Effector CD8-positive, alpha-beta T cell (primary cell): Measurements from ENCODE around the gene LRRC72.
"Not testable (repeated sequence)": the region's sequence is repeated elsewhere in the genome, so short reads cannot be mapped to it uniquely, and the experiment has no call there.

Source experiments
- DNase-seq: peaks from one replicate; lab custom pipeline; 2025; lab: John Stamatoyannopoulos, UW
- total RNA-seq, 4 experiments: gene quantifications; one replicate each; lab custom pipeline; 2026; lab: John Stamatoyannopoulos, UW

The LRRC72 gene
- 0 reads per million in 4 experiments for total RNA-seq

- no peak for DNase-seq
These were observed at the start of gene LRRC72 for GRCh38 chr7:16526742-16527540. Gene LRRC72 (plus strand): TSS chr7:16526825. CDS start chr7:16526953, 128 bp downstream.

DNA sequence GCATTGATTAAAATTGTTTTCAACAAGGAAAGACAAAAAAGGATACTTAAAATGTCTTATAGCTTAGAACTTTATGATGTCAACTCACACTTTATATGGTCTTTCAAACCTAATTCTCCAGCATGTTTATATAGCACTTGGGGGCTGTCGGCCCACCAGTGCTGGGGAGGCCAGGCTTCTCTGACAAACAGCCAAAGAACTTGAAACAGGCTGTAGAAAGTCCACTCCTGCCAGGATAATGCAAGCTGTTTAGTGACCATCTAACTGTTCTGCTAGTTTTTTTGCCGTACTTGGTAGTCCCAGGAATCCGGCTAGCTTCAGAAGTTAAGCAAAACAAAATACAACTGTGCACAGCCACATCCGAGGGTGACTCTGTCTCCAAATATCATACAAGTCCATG, 47.5 kb upstream of the LRRC72 start:
- DNase-seq: no peak

DNA sequence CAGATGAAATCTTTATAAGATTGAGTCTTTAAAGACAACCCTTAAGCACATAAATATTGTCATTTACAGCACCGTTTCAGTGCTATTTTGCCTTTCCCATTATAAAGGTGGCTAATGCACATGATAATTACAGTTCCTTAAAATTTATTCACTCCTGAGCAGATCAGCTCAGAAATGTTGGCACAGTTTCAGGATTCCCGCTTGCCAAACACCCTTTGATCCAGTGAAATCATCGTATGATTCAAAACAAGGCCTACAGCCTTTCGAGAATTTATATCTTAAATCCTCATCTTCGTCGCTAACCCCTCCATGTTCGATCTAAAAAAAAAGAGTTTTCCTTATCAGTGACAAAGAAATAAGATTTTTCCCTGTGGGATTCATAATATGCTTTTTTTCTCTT, 47.0 kb upstream of the LRRC72 start:
- DNase-seq: no peak

DNA sequence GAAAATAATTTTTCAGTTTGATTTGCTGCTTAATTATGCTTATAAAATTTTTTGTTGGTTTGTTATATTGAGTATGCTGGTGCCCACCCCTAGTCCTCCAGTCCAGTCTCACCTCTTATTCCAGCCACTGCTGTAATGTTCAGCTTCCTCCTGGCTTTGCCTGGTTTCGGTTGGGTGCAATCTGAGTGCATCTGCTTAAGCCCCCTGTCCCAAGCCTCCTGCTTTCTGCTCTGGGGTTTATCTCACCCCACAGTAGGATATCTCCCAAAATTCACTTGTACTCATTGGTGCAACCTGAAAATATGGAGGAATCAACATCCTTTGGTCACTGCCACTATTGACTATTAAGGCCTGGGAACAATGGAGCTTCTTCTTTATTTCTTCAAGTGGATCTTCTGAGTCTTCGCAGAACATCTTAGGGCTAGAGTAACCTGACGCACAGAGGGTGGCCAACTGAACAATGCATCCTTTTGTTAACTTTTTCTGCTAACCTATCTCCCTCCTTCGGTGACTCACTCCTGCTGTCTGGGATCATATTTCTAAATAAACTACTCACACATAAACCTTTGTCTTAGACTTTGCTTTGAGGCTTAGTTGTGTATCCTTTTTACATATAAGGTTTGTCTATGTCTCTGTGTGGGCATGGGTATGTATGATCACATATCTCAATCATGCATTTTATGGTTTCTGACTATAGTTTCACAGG, 42.0 kb upstream of the LRRC72 start:
- DNase-seq: no peak

DNA sequence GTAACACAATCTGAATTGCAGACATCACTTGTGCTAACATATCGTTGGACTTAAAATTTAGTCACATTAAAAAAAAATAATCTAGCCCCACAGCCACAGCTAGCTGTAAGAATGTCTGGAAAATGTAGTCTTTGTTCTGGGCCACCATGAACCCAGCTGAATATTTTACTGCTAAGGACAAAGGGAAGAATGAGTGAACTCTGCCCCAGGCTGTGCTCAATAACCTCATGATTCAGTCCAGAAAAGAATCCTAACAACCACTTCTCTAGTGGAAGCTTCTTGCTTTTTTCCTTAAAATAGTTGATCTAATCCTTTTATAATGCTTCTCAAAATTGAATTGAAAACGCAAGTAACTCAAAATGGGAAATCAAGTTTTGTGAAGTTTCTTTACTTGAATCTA, 35.5 kb upstream of the LRRC72 start:
- DNase-seq: no peak

DNA sequence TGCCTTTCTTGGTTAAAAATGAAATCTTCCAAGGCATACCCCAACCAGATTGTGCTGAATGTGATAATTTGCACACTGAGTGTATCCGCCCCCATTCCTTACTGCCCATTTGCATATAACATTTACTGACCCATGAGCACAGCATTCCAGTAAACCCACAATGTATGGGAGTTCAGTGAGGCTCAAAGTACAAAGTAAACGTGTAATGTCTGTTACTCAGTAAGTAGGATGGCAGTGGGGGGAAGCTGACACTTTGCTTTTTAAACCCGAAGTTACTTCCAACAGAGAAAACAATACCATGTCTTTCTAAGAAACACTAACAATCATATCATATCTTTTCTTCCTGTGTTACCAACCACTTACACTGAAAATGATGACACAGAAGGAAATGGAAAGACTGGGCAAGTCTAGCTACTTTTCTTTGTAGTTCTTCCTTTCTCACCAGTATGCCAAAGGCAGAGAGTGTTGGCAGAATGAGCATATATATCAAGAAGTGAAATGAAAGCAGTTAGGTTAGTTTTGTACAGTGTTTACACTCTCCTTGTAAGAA, 34.0 kb upstream of the LRRC72 start:
- DNase-seq: no peak

DNA sequence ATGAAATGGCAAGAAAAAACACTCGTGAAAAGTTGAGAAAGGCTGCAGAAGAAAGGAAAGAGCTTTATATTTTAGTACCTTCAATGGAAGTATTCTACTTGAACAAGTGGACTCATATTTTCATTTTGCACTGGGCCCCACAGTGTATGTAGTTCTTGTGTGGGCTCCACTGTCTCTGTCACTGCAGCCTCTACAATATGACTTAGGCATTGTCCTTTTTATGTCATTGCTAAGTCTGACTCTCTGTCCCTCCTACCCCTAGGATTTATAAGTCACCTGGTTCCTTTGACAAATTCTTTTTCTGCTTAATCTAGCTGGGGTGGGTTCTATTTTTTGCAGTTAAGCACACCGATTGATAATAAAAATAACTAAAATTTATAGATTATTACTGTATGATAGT, 33.4 kb upstream of the LRRC72 start:
- no peak for DNase-seq

- no peak for DNase-seq
These were observed 32.1 kb upstream of the LRRC72 start for GRCh38 chr7:16494551-16494950.

GRCh38 chr7:16494955-16495719, 31.5 kb upstream of the LRRC72 start:
- no peak for DNase-seq

DNA sequence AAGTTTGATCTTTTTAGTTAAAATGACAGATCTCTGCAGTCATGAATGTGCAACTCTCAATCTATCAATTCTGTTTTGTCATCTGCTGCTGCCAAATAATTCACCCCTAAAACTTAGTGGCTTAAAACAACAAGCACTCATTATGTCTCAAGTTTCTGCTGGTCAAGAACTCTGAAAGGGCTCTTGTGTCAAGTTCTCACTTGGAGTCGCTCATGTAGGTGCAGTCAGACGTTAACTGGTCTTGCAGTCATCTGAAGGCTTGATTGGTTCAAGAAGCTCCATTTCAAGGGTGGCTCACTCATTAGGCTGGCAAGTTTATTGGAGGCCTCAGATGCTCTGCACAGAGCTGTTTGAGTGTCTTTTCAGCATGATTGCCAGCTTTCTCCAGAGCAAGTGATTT, 28.5 kb upstream of the LRRC72 start:
- DNase-seq: no peak

DNA sequence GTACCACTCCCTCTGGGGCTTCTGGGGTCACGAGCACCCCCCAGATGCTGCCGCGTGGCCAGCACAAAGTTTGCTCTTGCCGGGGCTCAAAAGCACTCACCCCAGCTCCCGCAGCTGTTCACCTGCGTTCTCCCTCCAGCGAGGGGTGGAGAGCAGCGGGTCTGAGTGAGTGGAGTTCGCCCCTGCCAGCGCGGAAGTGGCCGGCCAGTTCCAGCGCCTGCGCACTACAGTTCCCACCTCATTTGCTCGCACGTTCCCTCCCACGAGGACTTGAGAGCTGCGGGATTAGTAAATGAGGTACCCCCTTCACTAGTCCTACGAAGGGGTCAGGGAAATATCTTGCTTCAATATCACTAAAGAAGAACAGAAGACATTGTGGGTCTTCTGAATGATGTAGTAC, 24.3 kb upstream of the LRRC72 start:
- DNase-seq: no peak

GRCh38 chr7:16504019-16504418, 22.6 kb upstream of the LRRC72 start:
- DNase-seq: no peak

- DNase-seq: not testable (repeated sequence)
These were observed 20.2 kb upstream of the LRRC72 start for GRCh38 chr7:16506422-16506821.

GRCh38 chr7:16509829-16510228, 16.8 kb upstream of the LRRC72 start:
- no peak for DNase-seq

DNA sequence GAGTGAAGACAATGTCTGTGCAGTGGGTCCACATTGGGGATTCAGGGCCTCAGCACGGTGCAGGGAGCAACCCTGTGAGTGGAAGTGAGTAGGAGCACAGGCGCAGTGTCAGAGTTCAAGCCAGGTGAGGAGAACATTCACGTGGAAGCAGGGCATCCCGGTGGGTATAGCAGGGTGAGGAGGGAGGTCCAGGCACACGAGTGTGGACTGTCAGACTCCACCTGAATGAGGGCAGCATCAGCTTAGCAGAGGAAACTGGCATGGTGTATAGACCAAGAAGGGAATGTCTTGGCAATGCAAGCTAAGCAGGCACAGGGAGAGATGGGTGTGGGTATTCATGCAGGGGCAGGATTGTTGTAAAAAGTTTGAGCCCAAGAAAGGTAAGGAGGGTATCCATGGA, 15.3 kb upstream of the LRRC72 start:
- DNase-seq: no peak

GRCh38 chr7:16512097-16512496, 14.5 kb upstream of the LRRC72 start:
- DNase-seq: no peak

DNA sequence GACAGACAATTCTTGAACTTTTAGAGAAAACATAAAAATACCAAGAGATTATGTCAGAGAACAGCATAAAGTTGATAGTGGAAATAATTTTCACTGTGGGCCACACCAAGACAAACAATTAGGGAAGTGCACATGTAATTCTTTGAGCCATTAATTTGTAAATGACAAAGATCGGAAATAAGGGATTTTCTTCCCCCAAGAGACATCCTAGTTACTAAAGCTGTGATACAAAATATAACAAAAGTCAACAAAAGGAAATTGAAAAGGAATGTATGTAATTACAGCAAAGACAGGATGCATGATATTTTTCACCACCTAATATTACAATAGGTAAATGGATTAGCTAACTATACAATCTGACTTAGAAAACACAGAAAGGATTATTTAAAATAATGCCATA, 12.4 kb upstream of the LRRC72 start:
- no peak for DNase-seq

DNA sequence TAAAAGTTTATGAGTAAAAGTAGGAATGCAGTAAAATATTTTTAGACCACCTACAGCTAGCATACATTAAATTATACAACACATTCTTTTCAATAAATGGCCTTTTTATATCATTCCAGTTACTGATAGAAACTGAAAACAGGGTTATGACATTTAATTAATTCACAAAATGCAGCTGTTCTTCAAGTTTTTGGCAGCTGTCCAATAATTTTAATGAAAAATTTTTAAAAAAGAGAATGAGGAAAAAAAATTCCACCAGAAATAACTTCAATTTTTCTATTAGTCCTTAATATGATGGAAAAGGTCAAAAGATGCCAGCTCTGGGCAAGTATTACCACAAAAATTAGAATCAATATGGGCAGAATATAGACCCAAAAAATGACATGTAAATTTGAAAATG, 11.9 kb upstream of the LRRC72 start:
- no peak for DNase-seq

DNA sequence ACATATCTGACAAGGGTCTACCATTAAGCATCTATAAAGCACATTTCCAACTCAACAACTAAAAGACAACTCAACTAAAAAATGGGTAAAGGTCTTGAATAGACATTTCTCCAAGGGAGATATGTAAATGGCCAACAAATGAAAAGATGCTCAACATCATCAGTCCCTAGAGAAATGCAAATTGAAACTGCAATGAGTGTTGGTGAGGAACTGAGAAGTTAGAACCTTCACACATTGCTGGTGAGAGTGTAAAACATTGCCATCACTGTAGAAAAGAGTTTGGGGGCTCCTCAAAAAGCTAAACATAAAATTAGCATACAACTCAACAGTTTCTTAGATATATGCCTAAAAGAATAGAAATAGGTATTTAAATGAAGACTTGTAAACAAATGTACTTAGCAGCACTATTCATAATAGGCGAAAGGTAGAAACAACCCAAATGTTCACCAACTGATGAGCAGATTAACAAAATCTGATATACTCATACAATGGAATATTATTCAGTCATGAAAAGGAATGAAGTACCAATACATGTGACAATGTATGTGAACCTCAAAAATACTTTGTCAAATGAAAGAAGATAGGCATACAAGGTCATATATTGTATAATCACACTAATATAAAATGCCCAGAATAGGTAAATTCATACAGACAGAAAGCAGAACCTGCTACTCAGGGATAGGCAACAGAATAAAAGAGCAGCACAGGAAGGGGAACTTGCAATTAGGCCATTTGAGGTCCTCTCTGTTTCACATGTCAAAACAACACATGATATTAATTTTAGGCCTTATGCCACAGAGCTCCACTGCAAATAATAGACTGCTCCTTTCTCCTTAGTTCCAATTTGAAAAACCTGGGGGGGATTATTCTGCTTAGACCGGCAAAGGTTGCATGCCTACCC, 10.6 kb upstream of the LRRC72 start:
- no peak for DNase-seq

GRCh38 chr7:16519985-16520384, 6.6 kb upstream of the LRRC72 start:
- DNase-seq: not testable (repeated sequence)

- no peak for DNase-seq
These were observed 2.3 kb upstream of the LRRC72 start for GRCh38 chr7:16524332-16524731.
